Measurements from ENCODE around the gene TLR8.

DNA sequence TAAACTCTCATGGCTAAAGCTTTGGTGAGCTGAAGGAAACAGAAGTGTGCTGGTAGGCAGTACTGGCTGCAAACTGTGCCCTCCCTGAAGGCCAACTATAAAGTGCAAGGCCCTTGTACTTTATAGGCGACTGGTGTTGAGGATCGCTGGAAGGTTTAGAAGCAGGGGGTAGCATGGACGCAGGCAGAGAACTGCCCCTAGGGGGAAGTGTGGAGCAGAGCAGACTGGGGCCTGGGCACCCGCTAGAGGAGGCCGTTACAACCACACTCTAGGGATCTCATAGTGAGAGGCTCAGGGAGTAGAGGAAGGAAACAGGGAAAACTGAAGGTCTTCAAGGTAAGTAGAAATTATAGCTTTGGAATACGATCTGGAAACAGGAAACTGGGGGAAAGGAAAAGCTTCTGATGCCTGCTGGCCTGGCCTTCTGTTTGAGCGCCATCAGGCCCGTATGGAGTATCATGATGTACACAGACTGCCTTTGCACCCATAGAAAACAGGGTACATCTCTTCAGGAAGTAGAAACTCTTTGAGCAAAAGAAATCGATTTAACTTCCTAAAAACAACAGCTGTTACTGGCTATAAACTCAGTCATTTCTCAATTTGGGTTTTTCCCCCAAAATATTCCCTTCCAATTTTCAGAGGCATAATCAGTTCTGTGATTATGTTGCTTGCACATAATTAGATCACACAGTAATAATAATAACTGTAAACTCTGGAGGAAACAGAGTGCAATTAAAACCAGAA is 44.6 kb downstream of the TLR8 start:
- TF ChIP-seq, protein P1, sequence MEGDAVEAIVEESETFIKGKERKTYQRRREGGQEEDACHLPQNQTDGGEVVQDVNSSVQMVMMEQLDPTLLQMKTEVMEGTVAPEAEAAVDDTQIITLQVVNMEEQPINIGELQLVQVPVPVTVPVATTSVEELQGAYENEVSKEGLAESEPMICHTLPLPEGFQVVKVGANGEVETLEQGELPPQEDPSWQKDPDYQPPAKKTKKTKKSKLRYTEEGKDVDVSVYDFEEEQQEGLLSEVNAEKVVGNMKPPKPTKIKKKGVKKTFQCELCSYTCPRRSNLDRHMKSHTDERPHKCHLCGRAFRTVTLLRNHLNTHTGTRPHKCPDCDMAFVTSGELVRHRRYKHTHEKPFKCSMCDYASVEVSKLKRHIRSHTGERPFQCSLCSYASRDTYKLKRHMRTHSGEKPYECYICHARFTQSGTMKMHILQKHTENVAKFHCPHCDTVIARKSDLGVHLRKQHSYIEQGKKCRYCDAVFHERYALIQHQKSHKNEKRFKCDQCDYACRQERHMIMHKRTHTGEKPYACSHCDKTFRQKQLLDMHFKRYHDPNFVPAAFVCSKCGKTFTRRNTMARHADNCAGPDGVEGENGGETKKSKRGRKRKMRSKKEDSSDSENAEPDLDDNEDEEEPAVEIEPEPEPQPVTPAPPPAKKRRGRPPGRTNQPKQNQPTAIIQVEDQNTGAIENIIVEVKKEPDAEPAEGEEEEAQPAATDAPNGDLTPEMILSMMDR (IDR thresholded peaks at IDR 0.05; ENCODE audit: low read depth, low read length): peak; percentile 76
- no peak for TF ChIP-seq EZH2phosphoT487 (IDR thresholded peaks at IDR 0.05; ENCODE audit: low read depth)

Measured in OCI-LY3 (cell line).